DND-41 (cell line): ENCODE results near the gene MEX3A.

Experiments
- CTCF ChIP-seq: IDR thresholded peaks from 2 replicates; pipeline ENCODE4 v1.5.1; 2012; ENCODE audit warnings: borderline replicate concordance, low read length, moderate library complexity, mild to moderate bottlenecking; ENCODE audit not compliant: poor library complexity, severe bottlenecking; ENCODE audit errors: extremely low read depth
- EZH2 ChIP-seq: IDR thresholded peaks from 3 replicates; pipeline ENCODE4 v1.6.1; 2012; ENCODE audit warnings: borderline replicate concordance, low read depth, mild to moderate bottlenecking, moderate library complexity, low read length, inconsistent platforms; ENCODE audit not compliant: severe bottlenecking

- TF ChIP-seq CTCF (no peak), EZH2 (no peak)
Observed at GRCh38 chr1:156082309-156083091, at the start of gene MEX3A.
